SW480 (cell line): Measurements from ENCODE around the gene EID3.
"Not testable (repeated sequence)": the region's sequence is repeated elsewhere in the genome, so short reads cannot be mapped to it uniquely, and the experiment has no call there.

Experiments
- DNase-seq: peaks from one replicate; pipeline ENCODE4 v3.0.0-alpha.2; 2016; ENCODE audit warnings: low spot score

The EID3 gene

DNA sequence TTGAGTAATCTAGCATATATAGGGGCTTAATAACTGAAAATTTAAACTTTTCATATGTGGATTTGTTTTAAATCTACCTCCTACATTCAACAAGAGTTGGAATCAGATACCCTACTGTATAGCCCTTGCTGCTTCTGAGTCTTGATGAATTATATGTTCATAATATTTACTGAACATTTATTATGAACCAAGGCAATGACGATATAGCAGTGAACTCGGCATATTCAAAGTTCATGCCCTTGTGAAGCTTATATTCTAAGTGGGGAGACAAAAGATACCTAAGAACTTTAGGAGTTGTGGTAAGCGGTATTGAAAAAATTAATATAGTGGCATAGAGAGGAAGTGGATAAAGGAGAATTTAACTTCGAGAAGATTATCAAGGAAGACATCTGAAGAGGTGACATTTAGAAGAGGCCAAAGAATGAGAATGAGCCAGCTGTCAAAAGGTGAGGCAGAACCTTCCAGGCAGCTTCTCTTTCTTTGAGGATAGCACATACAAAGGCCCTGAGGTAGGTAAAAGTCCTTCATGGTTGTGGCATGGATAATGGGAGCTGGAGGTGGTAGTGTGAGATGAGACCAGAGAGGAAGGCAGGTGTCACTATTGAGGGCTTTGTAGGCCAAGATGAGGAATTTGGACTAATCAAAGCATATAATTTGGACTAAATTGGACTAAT is 10.2 kb downstream of the EID3 start:
- no peak for DNase-seq

GRCh38 chr12:104314242-104314614 is 10.7 kb downstream of the EID3 start:
- no peak for DNase-seq

- no peak for DNase-seq
These were observed 12.0 kb downstream of the EID3 start for GRCh38 chr12:104315326-104316224.

DNA sequence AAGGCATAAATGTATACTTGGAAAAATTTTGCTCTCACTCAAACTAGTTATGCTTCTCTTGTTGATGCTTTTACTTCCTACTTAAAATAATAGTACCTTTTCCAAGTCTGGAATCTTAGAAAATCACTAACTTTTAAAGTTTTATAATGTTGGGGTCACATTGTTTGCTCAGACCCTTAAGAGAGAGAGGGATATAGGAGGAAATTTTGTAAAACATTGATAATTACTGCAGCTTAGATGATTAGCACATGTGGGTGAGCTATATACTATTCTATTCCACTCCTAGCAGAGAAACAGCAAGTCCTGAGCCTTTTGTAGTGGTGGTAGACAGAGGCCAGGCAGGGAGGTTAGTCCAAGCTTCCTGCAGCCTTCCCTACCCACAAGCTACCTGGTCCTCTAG is 13.4 kb downstream of the EID3 start:
- no peak for DNase-seq

- no peak for DNase-seq
These were observed 14.1 kb downstream of the EID3 start for GRCh38 chr12:104317538-104318210.

DNA sequence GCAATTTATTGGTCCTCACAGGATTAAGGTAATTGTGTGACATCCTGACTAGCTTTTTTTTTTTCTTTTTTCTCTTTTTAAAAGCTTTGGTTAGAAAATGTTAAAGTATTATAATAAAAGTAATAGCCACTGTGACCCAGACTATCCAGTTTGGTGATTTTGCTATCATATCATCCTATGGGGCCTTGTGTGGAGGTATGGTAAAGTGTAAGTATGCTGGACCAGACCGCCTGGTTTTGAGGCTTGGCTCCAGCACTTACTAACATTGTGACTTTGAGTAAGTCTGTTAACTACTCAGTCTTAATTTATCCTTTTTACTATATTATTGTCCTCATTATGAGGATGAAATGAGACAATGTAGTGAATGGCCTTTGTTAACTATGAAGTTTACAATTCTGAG is 15.5 kb downstream of the EID3 start:
- no peak for DNase-seq

GRCh38 chr12:104319918-104320626 is 16.5 kb downstream of the EID3 start:
- DNase-seq = no peak

GRCh38 chr12:104320627-104321024 is 17.1 kb downstream of the EID3 start:
- no peak for DNase-seq

GRCh38 chr12:104321949-104322348 is 18.4 kb downstream of the EID3 start:
- DNase-seq = no peak

GRCh38 chr12:104322533-104322932 is 19.0 kb downstream of the EID3 start:
- DNase-seq = not testable (repeated sequence)

DNA sequence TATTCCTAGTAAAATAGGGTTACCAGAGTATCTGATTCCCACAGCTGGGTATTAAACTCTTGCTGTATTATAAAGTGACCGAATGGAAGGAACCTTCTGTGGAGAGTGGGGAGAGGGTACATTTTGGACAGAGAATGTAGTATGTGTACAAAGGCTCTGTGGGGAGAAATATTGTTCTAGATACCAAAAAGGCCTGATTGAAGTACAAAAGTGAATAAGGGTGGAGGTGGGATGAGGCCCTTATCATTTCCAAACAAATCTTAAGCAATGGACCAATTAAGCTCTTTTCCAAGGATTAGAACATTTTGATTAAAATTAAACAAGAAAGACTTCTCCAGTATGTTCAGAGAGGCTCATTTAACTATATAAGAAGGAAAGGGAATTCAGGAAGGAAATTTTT is 20.4 kb downstream of the EID3 start:
- DNase-seq = no peak

- DNase-seq = not testable (repeated sequence)
These were observed 24.7 kb downstream of the EID3 start for GRCh38 chr12:104328278-104328677.

- DNase-seq = no peak
These were observed 25.3 kb downstream of the EID3 start for GRCh38 chr12:104328790-104329189.

DNA sequence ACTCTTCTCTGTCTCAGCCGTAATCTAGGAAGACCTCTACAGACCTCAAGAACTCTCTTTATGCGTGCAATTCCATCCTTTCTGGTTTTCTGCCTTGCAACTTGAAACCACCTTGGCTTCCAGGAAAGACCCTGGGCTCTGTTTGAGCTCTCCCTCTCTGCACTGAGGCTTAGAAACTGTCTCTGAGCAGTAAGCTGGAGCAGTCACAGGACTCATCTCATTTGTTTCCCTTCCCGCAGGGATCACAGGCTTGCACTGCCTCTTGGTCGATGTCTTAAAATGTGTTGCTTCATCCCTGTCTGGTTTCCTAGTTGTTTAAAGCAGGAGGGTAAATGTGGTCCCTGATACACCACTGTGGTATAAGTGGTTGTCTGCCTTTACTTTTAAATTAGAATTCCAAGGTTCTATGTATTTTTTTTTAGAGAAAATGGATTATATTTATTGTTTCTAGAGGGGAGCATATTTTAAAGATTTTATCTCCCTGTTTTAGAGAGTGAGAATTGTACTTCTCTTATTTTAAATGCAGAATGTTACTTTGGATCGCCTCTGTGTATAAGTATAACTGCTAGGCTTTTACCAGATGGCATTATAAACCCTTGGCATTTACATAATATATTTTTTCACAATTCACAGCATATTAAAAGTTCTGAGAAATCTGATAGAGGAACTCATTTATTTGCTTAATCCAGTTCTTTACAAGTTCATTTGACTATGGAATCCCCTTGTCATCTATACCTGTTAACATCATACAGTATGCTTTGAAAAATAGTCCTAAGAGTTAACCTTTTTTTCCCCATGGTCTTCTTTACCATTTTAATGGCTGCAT is 26.4 kb downstream of the EID3 start:
- DNase-seq = no peak

GRCh38 chr12:104331376-104331775 is 27.8 kb downstream of the EID3 start:
- no peak for DNase-seq

DNA sequence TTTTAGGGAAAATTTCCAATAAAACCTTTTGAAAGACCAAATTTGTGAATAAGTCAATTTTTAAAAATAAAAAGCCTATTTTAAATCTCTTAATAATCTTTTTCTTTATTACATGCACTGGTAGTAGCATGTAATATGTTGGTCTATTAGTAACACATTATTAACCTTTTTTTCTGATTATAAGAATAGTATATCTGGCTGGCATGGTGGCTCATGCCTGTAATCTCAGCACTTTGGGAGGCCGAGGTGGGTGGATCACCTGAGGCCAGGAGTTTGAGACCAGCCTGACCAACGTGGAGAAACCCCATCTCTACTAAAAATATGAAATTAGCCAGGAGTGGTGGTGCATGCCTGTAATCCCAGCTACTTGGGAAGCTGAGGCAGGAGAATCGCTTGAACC is 28.7 kb downstream of the EID3 start:
- not testable (repeated sequence) for DNase-seq

DNA sequence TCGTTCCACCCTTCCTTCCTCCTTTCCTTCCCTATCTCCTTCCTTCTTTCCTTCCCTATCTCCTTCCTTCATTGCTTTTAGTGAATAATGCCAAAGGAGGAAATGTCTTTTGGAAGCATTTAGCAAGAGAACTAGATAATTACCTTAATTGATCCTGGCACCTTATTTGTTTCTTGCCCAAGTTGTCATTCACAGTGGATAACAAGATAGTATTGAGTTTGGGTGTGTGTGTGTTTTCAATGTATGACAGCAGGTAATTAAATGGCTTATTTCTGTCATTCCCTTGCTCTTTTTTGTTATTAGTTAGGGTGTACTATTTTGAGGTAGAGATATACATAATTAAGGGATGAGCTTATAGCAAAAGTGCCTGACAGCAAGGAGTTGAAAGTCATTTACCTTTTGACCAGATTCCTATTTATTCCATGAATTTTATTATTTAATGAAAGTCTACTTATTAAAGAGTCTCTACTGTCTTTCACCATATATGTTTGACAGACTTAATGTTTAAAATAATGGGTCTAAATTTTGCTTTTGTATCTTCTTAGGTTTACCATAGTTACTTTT is 30.2 kb downstream of the EID3 start:
- DNase-seq = no peak

GRCh38 chr12:104334581-104334980 is 31.0 kb downstream of the EID3 start:
- no peak for DNase-seq

- no peak for DNase-seq
These were observed 32.6 kb downstream of the EID3 start for GRCh38 chr12:104336115-104336514.

- no peak for DNase-seq
These were observed 33.6 kb downstream of the EID3 start for GRCh38 chr12:104337030-104337558.

DNA sequence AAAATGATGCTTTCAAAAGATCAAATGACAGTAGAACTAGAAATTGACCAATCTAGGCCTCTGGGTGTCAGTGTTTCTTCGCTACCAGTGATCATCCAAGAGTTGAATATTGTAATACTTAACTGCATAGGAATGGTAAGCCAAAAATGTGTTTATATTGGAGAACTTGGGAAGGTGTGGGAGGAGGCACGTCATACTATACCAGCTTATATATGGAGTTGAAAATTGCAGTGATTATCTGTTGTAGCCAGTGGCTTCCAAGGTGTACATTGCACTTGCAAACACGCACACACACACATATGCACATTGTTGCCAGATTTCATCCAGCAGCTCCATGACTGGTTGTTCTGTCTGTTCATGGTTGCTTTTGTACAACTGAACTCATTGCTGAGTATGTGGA is 36.1 kb downstream of the EID3 start:
- no peak for DNase-seq
